ENCODE results near the gene SLC35E3. TPM values are rescaled to one million over a fixed set of nuclear protein-coding genes. Genes with fewer than 3 reads are reported as not detected.

Gene SLC35E3
- total RNA-seq, 4 donors from 2014 or later: 2.9 to 23.1 (median 3.6) TPM

DNA sequence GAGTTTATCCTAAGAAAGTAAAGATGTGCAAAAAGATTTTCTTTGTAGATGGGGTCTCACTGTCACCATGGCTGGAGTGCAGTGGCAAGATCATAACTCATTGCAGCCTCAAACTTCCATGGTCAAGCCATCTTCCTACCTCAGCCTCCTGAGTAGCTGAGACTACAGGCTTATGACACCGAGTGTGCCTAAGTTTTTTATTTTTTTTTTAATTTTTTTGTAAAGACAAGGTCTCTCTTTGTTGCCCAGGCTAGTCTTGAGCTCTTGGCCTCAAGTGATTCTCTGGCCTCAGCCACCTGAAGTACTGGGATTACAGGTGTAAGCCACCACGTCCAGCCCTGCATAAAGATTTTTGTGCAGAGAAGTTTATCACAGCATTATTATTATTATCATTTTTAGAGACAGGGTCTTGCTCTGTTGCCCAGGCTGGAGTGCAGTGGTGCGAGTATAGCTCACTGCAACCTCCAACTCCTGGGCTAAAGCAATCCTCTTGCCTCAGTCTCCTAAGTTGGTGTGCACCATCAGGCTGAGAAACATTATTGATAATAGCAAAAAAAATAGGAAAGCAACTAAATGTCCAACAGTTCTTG lies 42.7 kb downstream of the SLC35E3 start:
- Histone ChIP-seq H3K27me3 (no peaks in the 10 kb centered on the region), H3K4me1 (peaks cover 0 to 28% (median 20%) of the 10 kb centered on the region in 4 donors), H3K4me3 (no peak overlapping the region), H3K27ac (peak overlapping the region in 1 of 4 donors; percentile 92), H3K36me3 (peaks cover 0 to 3% (median 0%) of the 10 kb centered on the region in 3 donors), H3K9me3 (no peaks in the 10 kb centered on the region)
- DNase-seq (ENCODE audit: low spot score in 2 of 2): no peak
- WGBS, 2 donors: 90 to 95% methylated on average over 3 of the region's 3 CpGs
- no peak for TF ChIP-seq POLR2A (IDR thresholded peaks at IDR 0.05)

DNA sequence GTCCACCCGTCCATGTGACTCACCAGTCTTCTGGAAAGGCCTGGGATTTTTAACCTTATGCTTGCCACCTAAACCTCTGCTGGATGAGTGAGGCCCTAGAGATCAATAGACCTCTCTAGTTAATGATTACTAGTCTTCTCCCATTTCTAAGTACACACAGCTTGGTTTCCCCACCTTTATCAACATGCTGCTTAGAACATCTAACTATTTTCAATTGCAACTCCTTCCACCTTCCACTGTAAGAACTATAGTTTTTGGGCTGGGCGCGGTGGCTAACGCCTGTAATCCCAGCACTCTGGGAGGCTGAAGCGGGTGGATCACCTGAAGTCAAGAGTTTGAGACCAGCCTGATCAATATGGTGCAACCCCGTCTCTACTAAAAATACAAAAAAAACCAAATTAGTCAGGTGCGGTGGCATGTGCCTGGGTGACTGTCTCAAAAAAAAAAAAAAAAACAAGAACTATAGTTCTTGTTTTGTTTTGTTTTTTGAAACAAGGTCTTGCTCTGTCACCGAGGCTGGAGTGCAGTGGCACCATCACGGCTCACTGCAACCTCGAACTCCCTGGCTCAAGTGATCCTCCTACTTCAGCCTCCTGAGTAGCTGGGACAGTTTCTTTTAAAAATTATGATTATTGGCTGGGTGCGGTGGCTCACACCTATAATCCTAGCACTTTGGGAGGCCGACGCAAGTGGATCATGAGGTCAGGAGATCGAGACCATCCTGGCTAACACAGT lies 43.3 kb downstream of the SLC35E3 start:
- DNase-seq (ENCODE audit: low spot score in 2 of 2): no peak
- Histone ChIP-seq H3K27me3 (no peaks in the 10 kb centered on the region), H3K9me3 (no peaks in the 10 kb centered on the region), H3K36me3 (peaks cover 0 to 9% (median 0%) of the 10 kb centered on the region in 3 donors), H3K27ac (no peak overlapping the region), H3K4me3 (no peak overlapping the region), H3K4me1 (peaks cover 0 to 28% (median 20%) of the 10 kb centered on the region in 4 donors)
- WGBS, 2 donors: 93 to 96% methylated on average over 14 of the region's 14 CpGs
- TF ChIP-seq CTCF (IDR thresholded peaks at IDR 0.05) (no peak), EP300 (IDR thresholded peaks at IDR 0.05) (no peak), POLR2A (IDR thresholded peaks at IDR 0.05) (no peak)

DNA sequence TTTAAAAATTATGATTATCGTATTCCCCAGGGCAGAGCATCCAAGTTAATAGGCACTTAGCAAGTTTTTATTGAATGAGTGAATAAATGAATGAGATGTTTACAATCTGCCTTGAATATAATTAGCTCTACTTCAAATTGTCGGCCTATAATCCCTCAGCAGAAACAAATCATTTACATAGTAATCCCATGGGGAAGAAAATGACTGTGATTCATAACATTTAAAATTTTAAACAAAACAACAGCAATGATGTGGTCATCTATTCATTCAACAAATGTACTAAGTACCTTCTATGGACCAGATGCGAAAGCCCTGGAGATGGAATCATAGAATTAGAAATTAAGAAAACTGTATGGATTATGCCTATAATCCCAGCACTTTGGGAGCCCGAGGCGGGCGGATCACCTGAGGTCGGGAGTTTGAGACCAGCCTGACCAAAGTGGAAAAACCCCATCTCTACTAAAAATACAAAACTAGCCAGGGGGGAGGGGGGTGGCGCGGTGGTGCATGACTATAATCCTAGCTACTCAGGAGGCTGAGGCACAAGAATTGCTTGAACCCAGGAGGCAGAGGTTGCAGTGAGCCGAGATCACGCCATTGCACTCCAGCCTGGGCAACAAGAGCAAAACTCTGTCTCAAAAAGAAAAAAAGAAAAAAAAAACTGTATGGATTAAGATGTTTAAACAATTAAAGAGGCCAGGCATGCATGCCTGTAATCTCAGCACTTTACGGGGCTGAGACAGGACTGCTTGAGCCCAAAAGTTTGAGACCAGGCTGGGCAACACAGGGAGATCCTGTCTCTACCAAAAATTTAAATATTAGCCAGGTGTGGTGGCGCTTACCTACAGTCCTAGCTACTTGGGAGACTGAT lies 44.3 kb downstream of the SLC35E3 start:
- WGBS, 2 donors: 94 to 95% methylated on average over 13 of the region's 13 CpGs
- no peaks in the 10 kb centered on the region for H3K27me3 ChIP-seq
- DNase-seq (ENCODE audit: low spot score in 2 of 2): no peak
- TF ChIP-seq EP300 (IDR thresholded peaks at IDR 0.05) (no peak), CTCF (IDR thresholded peaks at IDR 0.05) (no peak), POLR2A (IDR thresholded peaks at IDR 0.05) (no peak)
- H3K9me3 ChIP-seq: no peaks in the 10 kb centered on the region
- H3K4me3 ChIP-seq: no peak overlapping the region
- peaks cover 0 to 9% (median 0%) of the 10 kb centered on the region in 3 donors for H3K36me3 ChIP-seq
- no peak overlapping the region for H3K27ac ChIP-seq
- H3K4me1 ChIP-seq: peaks cover 0 to 27% (median 20%) of the 10 kb centered on the region in 4 donors

DNA sequence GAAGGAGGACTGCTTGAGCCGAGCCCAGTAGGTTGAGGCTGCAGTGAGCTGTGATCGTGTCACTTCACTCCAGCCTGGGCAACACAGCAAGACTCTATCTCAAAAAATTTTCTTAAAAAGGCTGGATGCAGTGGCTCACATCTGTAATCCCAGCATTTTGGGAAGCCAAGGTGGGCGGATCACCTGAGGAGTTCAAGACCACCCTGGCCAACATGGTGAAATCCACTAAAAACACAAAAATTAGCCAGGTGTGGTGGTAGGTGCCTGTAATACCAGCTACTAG lies 44.9 kb downstream of the SLC35E3 start:
- TF ChIP-seq CTCF (IDR thresholded peaks at IDR 0.05): no peak
- no peak for TF ChIP-seq POLR2A (IDR thresholded peaks at IDR 0.05)
- TF ChIP-seq EP300 (IDR thresholded peaks at IDR 0.05): no peak
- Histone ChIP-seq H3K27ac (no peak overlapping the region), H3K9me3 (no peaks in the 10 kb centered on the region), H3K36me3 (peaks cover 0 to 9% (median 0%) of the 10 kb centered on the region in 3 donors), H3K4me3 (no peak overlapping the region), H3K4me1 (peaks cover 0 to 24% (median 17%) of the 10 kb centered on the region in 4 donors), H3K27me3 (no peaks in the 10 kb centered on the region)
- no peak for DNase-seq (ENCODE audit: low spot score in 2 of 2)
- 60 to 67% methylated on average over 3 of the region's 3 CpGs for WGBS, 2 donors

DNA sequence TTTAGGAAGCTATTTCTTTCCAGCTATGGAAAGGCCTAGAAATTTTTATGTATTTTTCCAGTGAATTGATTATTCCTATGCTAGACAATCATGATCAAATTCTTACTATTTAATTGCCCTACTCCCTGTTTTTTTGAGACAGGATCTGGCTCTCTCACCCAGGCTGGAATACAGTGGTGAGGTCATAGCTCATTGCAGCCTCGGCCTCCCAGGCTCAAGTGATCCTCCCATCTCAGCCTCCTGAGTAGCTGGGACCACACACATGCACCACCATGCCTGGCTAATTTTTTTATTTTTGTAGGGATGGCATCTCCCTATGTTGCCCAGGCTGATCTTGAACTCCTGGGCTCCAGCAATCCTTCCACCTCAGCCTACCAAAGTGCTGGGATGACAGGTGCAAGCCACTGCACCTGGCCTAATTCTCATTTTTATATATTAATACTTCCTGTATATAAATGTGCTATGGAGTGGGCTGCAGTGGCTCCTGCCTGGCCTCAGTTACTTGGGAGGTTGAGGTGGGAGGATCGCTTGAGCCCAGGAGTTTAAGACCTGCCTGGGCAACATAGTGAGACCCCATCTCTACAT lies 46.0 kb downstream of the SLC35E3 start:
- H3K4me3 ChIP-seq: no peak overlapping the region
- WGBS, 2 donors: 94 to 96% methylated on average over 2 of the region's 2 CpGs
- H3K27me3 ChIP-seq: no peaks in the 10 kb centered on the region
- no peak for TF ChIP-seq POLR2A (IDR thresholded peaks at IDR 0.05)
- no peak for TF ChIP-seq EP300 (IDR thresholded peaks at IDR 0.05)
- no peak for TF ChIP-seq CTCF (IDR thresholded peaks at IDR 0.05)
- DNase-seq (ENCODE audit: low spot score in 2 of 2): no peak
- no peak overlapping the region for H3K27ac ChIP-seq
- peaks cover 0 to 9% (median 0%) of the 10 kb centered on the region in 3 donors for H3K36me3 ChIP-seq
- no peaks in the 10 kb centered on the region for H3K9me3 ChIP-seq
- peaks cover 0 to 15% (median 12%) of the 10 kb centered on the region in 4 donors for H3K4me1 ChIP-seq
